Measurements from ENCODE around the gene MRM2.

Gene MRM2

GRCh38 chr7:2225830-2226229 is 16.2 kb downstream of the MRM2 start:
- ATAC-seq: no peak
- no peak for TF ChIP-seq ARNTL (CRISPR knock-in tag; IDR thresholded peaks at IDR 0.05; ENCODE audit: borderline replicate concordance, low read depth)
- TF ChIP-seq BACH2 (CRISPR knock-in tag; IDR thresholded peaks at IDR 0.05; ENCODE audit: borderline replicate concordance): no peak
- no peak for TF ChIP-seq ZNF70 (CRISPR knock-in tag; IDR thresholded peaks at IDR 0.05)
- TF ChIP-seq ESRRG (CRISPR knock-in tag; IDR thresholded peaks at IDR 0.05): no peak
- no peak for TF ChIP-seq ZC3H10 (CRISPR knock-in tag; IDR thresholded peaks at IDR 0.05)
- no peak for TF ChIP-seq TSHZ2 (CRISPR knock-in tag; IDR thresholded peaks at IDR 0.05)
- no peak for TF ChIP-seq ZFP30 (CRISPR knock-in tag; IDR thresholded peaks at IDR 0.05)
- TF ChIP-seq ZNF8 (CRISPR knock-in tag; IDR thresholded peaks at IDR 0.05): no peak

- TF ChIP-seq ISL1 (CRISPR knock-in tag; IDR thresholded peaks at IDR 0.05) (no peak), RARB (CRISPR knock-in tag; IDR thresholded peaks at IDR 0.05) (no peak), OSR1 (CRISPR knock-in tag; IDR thresholded peaks at IDR 0.05) (no peak), ZFP30 (CRISPR knock-in tag; IDR thresholded peaks at IDR 0.05) (no peak), TCF4 (CRISPR knock-in tag; IDR thresholded peaks at IDR 0.05; ENCODE audit: borderline replicate concordance) (no peak), TOX (CRISPR knock-in tag; IDR thresholded peaks at IDR 0.05; ENCODE audit: borderline replicate concordance) (no peak), TSHZ2 (CRISPR knock-in tag; IDR thresholded peaks at IDR 0.05) (no peak), ZNF8 (CRISPR knock-in tag; IDR thresholded peaks at IDR 0.05) (no peak), GLIS3 (CRISPR knock-in tag; IDR thresholded peaks at IDR 0.05) (no peak), POU6F1 (CRISPR knock-in tag; IDR thresholded peaks at IDR 0.05; ENCODE audit: borderline replicate concordance, low read depth) (no peak), PPARA (CRISPR knock-in tag; IDR thresholded peaks at IDR 0.05; ENCODE audit: borderline replicate concordance) (no peak), ZNF70 (CRISPR knock-in tag; IDR thresholded peaks at IDR 0.05) (no peak), ZC3H10 (CRISPR knock-in tag; IDR thresholded peaks at IDR 0.05) (no peak), ZFP3 (CRISPR knock-in tag; IDR thresholded peaks at IDR 0.05) (no peak), PATZ1 (CRISPR knock-in tag; IDR thresholded peaks at IDR 0.05; ENCODE audit: borderline replicate concordance) (no peak)
- no peak for ATAC-seq
These were observed 16.7 kb downstream of the MRM2 start for GRCh38 chr7:2225336-2225735.

- no peak for ATAC-seq
- TF ChIP-seq ZNF8 (CRISPR knock-in tag; IDR thresholded peaks at IDR 0.05) (no peak), ZC3H10 (CRISPR knock-in tag; IDR thresholded peaks at IDR 0.05) (no peak), SNAI2 (CRISPR knock-in tag; IDR thresholded peaks at IDR 0.05) (no peak), PPARA (CRISPR knock-in tag; IDR thresholded peaks at IDR 0.05; ENCODE audit: borderline replicate concordance) (no peak), TSHZ2 (CRISPR knock-in tag; IDR thresholded peaks at IDR 0.05) (no peak), CSDC2 (CRISPR knock-in tag; IDR thresholded peaks at IDR 0.05) (no peak), OSR1 (CRISPR knock-in tag; IDR thresholded peaks at IDR 0.05) (no peak), RARB (CRISPR knock-in tag; IDR thresholded peaks at IDR 0.05) (no peak), PATZ1 (CRISPR knock-in tag; IDR thresholded peaks at IDR 0.05; ENCODE audit: borderline replicate concordance) (no peak), TCF4 (CRISPR knock-in tag; IDR thresholded peaks at IDR 0.05; ENCODE audit: borderline replicate concordance) (no peak), ISL1 (CRISPR knock-in tag; IDR thresholded peaks at IDR 0.05) (no peak), ZFP3 (CRISPR knock-in tag; IDR thresholded peaks at IDR 0.05) (no peak), CREB5 (CRISPR knock-in tag; IDR thresholded peaks at IDR 0.05; ENCODE audit: low read depth) (no peak), GLIS3 (CRISPR knock-in tag; IDR thresholded peaks at IDR 0.05) (no peak)
These were observed 17.1 kb downstream of the MRM2 start for GRCh38 chr7:2224934-2225333.
